HG03103 (cell line): Measurements from ENCODE around the gene FNDC3B.

Source experiments
- ATAC-seq: cut with Tn5 transposase; IDR thresholded peaks from one replicate; pipeline ENCODE4 v1.9.1; 2021; ENCODE audit warnings: low read depth; ENCODE audit not compliant: unreplicated experiment

FNDC3B gene

GRCh38 chr3:172163320-172163719 is 123.9 kb downstream of the FNDC3B start:
- ATAC-seq, result no peak

GRCh38 chr3:172164620-172165362 is 125.4 kb downstream of the FNDC3B start:
- no peak for ATAC-seq

DNA sequence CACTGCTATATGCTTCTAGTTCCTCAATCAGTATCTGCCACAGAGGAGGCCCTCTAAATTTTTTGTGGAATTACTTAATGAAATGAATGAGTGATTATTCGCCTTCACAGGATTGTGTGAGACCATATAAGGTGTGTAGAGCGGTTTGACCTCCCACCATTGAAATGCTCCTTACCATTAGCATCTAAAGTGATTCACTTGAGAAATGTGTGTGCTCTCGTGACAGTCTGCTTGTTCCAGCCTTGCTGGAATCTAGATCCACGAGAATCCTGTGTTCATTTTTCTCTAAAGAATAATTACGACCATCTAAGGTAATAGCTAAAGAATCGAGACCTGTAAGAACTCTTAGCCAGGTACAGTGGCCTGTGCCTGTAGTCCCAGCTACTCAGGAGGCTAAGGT is 126.9 kb downstream of the FNDC3B start:
- no peak for ATAC-seq

DNA sequence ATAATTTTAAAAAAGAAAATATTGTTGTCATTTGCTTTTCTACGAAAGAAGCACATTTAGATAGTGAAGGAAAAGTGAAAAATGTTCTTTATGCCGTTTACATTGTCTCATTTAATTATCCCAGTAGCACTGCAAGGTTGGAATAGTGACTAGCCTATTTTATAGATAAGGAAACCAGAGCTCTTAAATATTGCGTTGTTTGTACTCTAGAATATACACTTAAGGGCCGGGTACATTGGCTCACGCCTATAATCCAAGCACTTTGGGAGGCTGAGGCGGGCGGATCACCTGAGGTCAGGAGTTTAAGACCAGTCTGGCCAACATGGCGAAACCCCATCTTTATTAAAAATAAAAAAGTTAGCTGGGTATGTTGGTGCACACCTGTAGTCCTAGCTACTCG is 127.5 kb downstream of the FNDC3B start:
- ATAC-seq, result no peak

DNA sequence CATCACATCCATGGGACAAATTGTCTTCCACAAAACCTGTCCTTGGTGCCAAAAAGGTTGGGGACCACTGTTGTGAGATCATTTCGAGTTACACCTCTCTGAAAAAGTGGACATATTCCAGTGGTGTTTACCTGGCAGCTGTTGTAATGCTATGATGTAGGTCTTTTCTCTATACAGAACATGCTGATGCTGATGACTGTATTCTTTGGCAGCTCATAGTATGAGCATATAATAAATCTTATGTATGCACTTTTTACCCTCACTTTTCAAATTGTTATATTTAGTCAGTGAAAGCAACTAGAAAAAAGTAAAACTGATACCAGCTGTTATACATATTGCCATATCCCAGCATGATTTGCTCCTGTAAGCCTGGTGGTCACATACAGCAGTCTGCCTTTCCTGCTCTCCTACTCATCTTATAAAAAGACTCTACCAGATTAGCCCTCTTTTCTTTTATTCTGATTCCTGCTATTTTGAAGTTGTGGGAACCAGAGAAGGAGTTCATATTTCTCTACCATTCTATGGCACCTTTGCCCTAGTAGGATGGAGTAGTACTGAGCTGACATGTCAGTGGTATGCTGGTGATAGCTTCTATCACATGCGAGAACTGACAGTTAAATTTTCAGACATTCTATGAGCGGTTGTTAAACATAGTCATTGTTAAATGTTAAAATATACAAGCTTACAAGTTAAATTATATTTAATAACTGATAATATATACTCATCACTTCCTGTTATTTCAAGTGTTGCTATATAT is 128.7 kb downstream of the FNDC3B start:
- no peak for ATAC-seq

DNA sequence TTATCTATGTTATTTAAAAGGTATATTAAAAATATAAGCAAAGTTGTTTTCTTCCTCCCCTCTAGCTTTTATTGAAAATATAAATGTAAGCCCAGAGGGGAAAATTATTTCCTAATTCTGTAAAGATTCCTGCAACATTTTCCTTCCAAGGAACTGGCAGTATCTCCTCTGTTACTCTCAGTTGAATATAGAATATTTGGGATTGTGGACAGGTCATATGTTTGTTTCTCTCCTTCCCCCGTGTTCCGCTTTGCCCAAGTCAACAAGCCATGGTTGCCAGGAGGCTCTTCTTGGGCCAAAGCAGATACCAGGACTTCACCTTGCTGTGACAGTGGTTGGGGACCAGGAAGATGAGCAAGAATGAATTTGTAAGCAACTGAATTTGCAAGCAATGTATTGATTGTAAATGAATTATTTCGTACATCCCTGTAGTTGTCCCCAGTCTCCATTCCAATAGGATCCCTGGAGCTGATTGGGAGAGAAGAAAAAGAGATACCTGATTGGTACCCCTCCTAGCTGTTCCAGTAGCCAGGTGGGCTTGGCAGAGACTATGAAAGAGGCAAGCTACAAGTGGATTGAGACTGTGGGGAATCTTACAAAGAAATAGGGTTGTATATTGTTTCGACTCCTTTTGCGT is 130.8 kb downstream of the FNDC3B start:
- ATAC-seq, result no peak

DNA sequence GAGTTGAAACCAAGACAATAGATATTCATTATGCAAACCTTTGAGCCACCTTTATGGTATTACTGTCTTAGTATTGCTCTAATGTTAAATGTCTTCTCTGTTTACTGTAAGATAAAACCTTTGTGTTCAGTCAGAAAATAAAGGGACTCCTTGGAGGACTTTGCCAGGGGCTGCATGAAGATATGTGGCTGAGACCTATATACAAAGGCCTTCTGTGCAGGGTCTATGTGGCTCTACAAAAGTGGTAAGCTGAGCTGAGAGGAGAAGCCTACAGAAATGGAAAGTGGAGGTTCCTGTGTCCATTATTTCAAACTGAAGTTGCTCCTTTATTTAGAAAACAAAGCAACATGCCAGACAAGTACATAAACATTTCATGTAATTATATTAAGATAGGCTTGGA is 131.5 kb downstream of the FNDC3B start:
- ATAC-seq, result no peak

GRCh38 chr3:172171396-172172075 is 132.2 kb downstream of the FNDC3B start:
- ATAC-seq, result no peak

DNA sequence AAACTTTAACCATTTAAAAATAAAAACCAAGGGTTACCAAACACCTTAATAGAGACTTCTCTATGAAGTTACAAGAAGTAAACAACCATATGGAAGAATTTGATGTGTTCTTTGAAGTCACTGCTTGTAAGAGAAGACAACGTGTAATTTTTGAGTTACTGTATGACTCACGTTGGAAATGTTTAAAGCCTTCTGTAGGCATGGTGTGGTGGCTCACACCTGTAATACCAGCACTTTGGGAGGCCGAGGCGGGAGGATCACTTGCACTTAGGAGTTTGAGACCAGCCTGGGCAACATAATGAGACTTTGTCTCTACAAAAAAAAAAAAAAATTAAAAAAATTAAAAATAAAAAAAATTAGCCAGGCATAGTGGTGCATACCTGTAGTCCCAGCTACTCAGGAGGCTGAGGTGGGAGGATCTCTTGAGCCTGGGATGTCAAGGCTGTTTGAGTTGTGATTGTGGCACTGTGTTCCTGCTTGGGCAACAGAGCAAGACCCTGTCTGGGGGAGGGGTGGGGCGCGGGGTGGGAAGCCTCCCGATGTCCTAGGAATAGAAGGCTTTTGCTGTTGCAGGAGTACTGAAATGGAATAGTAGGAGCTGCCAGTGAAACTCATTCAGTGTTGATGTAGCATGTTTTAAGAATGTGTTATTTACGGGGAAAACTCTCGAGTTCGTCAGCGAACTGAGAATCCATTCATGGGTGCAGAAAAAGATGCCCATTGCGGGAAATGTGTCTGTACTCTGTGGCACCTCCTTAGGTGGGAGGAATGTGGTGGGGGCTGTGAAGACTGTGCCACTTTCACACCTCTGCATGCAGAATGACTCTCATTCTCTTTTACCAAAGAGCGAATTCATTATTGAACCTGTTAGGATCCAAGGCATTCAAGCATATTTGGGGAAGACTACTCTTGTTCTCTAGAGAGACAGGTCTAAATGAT is 134.2 kb downstream of the FNDC3B start:
- ATAC-seq, result no peak

- ATAC-seq, result no peak
Observed at GRCh38 chr3:172174513-172175253, 135.3 kb downstream of the FNDC3B start.

DNA sequence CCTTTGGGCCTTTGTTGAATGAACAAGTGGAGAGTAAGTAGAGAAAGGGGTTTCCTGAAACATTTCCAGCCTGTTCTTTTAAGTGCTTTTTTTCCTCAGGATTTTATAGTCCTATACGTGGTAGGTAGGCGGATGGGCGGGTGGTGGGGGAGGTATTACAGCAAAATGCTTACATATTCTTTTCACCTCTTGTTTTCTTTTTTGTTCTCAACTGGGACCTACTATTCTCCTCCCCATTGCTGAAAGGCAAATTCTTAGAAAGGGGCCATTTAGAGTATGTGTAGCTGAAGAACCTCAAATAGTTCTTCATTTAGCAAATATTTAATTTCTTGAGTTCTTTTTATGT is 135.8 kb downstream of the FNDC3B start:
- ATAC-seq, result no peak

GRCh38 chr3:172176061-172176770 is 136.8 kb downstream of the FNDC3B start:
- ATAC-seq, result no peak

- ATAC-seq, result no peak
Observed at GRCh38 chr3:172177046-172177445, 137.7 kb downstream of the FNDC3B start.

GRCh38 chr3:172177803-172178316 is 138.5 kb downstream of the FNDC3B start:
- no peak for ATAC-seq

- ATAC-seq, result peak; percentile 44
Observed at GRCh38 chr3:172179680-172180399, 140.5 kb downstream of the FNDC3B start.

GRCh38 chr3:172180473-172180872 is 141.1 kb downstream of the FNDC3B start:
- ATAC-seq, result no peak

DNA sequence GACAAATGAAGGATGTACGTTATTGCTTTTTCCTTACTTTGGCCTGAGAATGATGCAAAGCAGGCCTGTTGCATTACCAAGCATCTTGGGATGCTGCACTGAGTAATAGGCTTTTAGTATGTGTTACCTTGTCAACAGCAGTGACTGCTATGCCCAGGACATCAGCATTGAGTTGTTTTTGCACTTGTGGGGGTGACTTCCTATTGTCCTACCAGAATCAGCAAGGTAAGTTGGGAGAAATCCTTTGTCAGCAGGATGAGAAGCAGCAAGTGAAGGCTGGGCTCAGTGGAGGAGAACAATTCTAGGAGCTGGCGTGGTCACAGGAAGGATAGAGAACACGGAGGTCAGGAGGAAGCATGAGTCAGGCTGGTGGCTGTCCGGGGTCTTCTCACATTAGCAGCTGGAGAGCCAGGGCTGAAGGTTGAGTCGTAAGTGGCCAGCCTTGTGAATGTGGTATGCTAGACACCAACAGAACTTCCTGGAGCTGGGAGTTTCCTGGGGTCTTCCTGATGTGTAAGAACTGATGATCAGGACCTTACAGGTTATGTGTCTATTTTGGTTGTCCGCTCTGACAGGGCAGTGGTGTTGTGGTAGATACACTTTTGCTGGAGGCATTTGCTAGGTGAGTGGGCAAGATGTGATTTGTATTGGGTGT is 142.7 kb downstream of the FNDC3B start:
- ATAC-seq, result no peak
